IMR-90 (cell line): ENCODE measurements around the gene DCLRE1B. TPM values are rescaled to one million over a fixed set of nuclear protein-coding genes. Genes with fewer than 3 reads are reported as not detected.

Experiments
- ATAC-seq: fragments of 200-7000 bp; cut with Tn5 transposase; 2 replicates; pipeline ENCODE4 v1.9.1; 2020; ENCODE audit warnings: low read depth, mild to moderate bottlenecking, moderate library complexity
- BruUV-seq: library from RNA; stranded (reverse); fragments of 400-500 nt; replicated peaks from 2 replicates; lab custom pipeline; 2021; lab: Mats Ljungman, UMichigan
- CTCF ChIA-PET: fragments of 300-600 bp; formaldehyde crosslinking; extraction: SDS; loops from one replicate; lab custom pipeline; 2021; ENCODE audit warnings: antibody characterized with exemption; lab: Yijun Ruan, JAX
- POLR2A ChIA-PET: fragments of 300-600 bp; sonication (Branson Sonifier 250); formaldehyde crosslinking; loops from one replicate; lab custom pipeline; 2022; ENCODE audit warnings: antibody characterized with exemption; ENCODE audit not compliant: unreplicated experiment; lab: Charles Lee
- DNase-seq: peaks from one replicate; pipeline ENCODE4 v3.0.0; 2013
- H2AFZ ChIP-seq: replicated peaks from 2 replicates; pipeline ENCODE3; 2013; ENCODE audit warnings: low read length, mild to moderate bottlenecking; ENCODE audit not compliant: poor library complexity
- H2AK5ac ChIP-seq: 2 replicates; pipeline ENCODE4 v1.6.1; 2013; ENCODE audit warnings: low read depth, low read length, inconsistent platforms
- H2AK9ac ChIP-seq: replicated peaks from 2 replicates; pipeline ENCODE3; 2013; ENCODE audit warnings: mild to moderate bottlenecking, low read depth, low read length, moderate library complexity; ENCODE audit not compliant: poor library complexity
- H2BK120ac ChIP-seq: 2 replicates; pipeline ENCODE4 v1.6.1; 2013; ENCODE audit warnings: low read depth, low read length, inconsistent platforms
- H2BK15ac ChIP-seq: 3 replicates; pipeline ENCODE4 v1.6.1; 2013; ENCODE audit warnings: low read depth, low read length, inconsistent platforms
- H2BK20ac ChIP-seq: 2 replicates; pipeline ENCODE4 v1.6.1; 2013; ENCODE audit warnings: low read depth, mild to moderate bottlenecking, inconsistent platforms, low read length, moderate library complexity
- H2BK5ac ChIP-seq: 2 replicates; pipeline ENCODE4 v1.6.1; 2013; ENCODE audit warnings: mild to moderate bottlenecking, low read depth, low read length, inconsistent platforms; ENCODE audit not compliant: poor library complexity, severe bottlenecking
- H3K14ac ChIP-seq: replicated peaks from 2 replicates; pipeline ENCODE4 v1.6.1; 2013; ENCODE audit warnings: low read depth, low read length, inconsistent platforms
- H3K18ac ChIP-seq: 2 replicates; pipeline ENCODE4 v1.6.1; 2013; ENCODE audit warnings: low read depth, low read length, control low read depth
- H3K23ac ChIP-seq: 2 replicates; pipeline ENCODE4 v1.6.1; 2013; ENCODE audit warnings: low read depth, low read length, inconsistent platforms
- H3K27ac ChIP-seq: 2 replicates; pipeline ENCODE4 v1.5.1; 2013; ENCODE audit warnings: mild to moderate bottlenecking, control low read depth, low read length; ENCODE audit not compliant: insufficient read depth
- H3K27me3 ChIP-seq: 2 replicates; pipeline ENCODE4 v1.6.1; 2013; ENCODE audit warnings: low read length; ENCODE audit not compliant: control insufficient read depth, insufficient read depth
- H3K36me3 ChIP-seq: 2 replicates; pipeline ENCODE4 v1.6.1; 2013; ENCODE audit warnings: low read length, mixed read lengths; ENCODE audit not compliant: control insufficient read depth, insufficient read depth
- H3K4ac ChIP-seq: 2 replicates; pipeline ENCODE4 v1.6.1; 2013; ENCODE audit warnings: low read depth, low read length, inconsistent platforms
- H3K4me1 ChIP-seq: 2 replicates; pipeline ENCODE4 v1.6.1; 2013; ENCODE audit warnings: low read length, mixed read lengths; ENCODE audit not compliant: control insufficient read depth, insufficient read depth
- H3K4me2 ChIP-seq: 2 replicates; pipeline ENCODE4 v1.6.1; 2013; ENCODE audit warnings: low read depth, mild to moderate bottlenecking, control low read depth, low read length, moderate library complexity
- H3K4me3 ChIP-seq: 2 replicates; pipeline ENCODE4 v1.5.1; 2013; ENCODE audit warnings: low read depth, mild to moderate bottlenecking, control low read depth, low read length, moderate library complexity; ENCODE audit not compliant: insufficient read depth
- H3K56ac ChIP-seq: 2 replicates; pipeline ENCODE4 v1.6.1; 2013; ENCODE audit warnings: low read length, inconsistent platforms; ENCODE audit not compliant: insufficient read depth; ENCODE audit errors: extremely low read depth
- H3K79me1 ChIP-seq, 2 experiments: 2 replicates each; pipeline ENCODE4 v1.6.1; 2013; ENCODE audit warnings: low read length in 2 of 2, inconsistent platforms in 1 of 2, low read depth in 1 of 2
- H3K9ac ChIP-seq: 2 replicates; pipeline ENCODE4 v1.6.1; 2013; ENCODE audit warnings: low read depth, low read length, control low read depth
- H3K9me1 ChIP-seq: 2 replicates; pipeline ENCODE4 v1.6.1; 2013; ENCODE audit warnings: low read length, inconsistent platforms; ENCODE audit not compliant: insufficient read depth
- H3K9me3 ChIP-seq: 2 replicates; pipeline ENCODE4 v1.6.1; 2013; ENCODE audit warnings: low read length; ENCODE audit not compliant: control insufficient read depth, insufficient read depth
- H4K20me1 ChIP-seq: 2 replicates; pipeline ENCODE4 v1.6.1; 2013; ENCODE audit warnings: low read length, inconsistent platforms; ENCODE audit not compliant: insufficient read depth
- H4K5ac ChIP-seq: 2 replicates; pipeline ENCODE4 v1.6.1; 2013; ENCODE audit warnings: mild to moderate bottlenecking, low read depth, low read length, control low read depth
- H4K8ac ChIP-seq, 2 experiments: 2 replicates each; pipeline ENCODE4 v1.6.1; 2013; ENCODE audit warnings: low read depth in 2 of 2, low read length in 2 of 2, control low read depth in 1 of 2, inconsistent platforms in 1 of 2
- H4K91ac ChIP-seq: 2 replicates; pipeline ENCODE4 v1.6.1; 2013; ENCODE audit warnings: low read depth, low read length, inconsistent platforms; ENCODE audit not compliant: insufficient read depth
- BHLHE40 ChIP-seq: fragments of 150-350 bp; IDR thresholded peaks from 2 replicates; pipeline ENCODE4 v1.6.1; 2016; ENCODE audit warnings: mild to moderate bottlenecking, low read depth, low read length
- CEBPB ChIP-seq: IDR thresholded peaks from 2 replicates; pipeline ENCODE4 v1.6.1; 2012; ENCODE audit warnings: low read depth, low read length, improper control_type of control experiment
- CHD1 ChIP-seq: IDR thresholded peaks from 2 replicates; pipeline ENCODE4 v1.6.1; 2012; ENCODE audit warnings: low read depth, low read length, improper control_type of control experiment
- CTCF ChIP-seq: conservative IDR thresholded peaks from 2 replicates; pipeline ENCODE4 v1.5.1; 2012; ENCODE audit warnings: mild to moderate bottlenecking, low read depth, low read length, improper control_type of control experiment
- ELK1 ChIP-seq: fragments of 150-350 bp; IDR thresholded peaks from 2 replicates; pipeline ENCODE4 v1.6.1; 2016; ENCODE audit warnings: low read depth, mild to moderate bottlenecking, low read length, moderate library complexity, borderline replicate concordance
- FOS ChIP-seq: fragments of 150-350 bp; IDR thresholded peaks from 2 replicates; pipeline ENCODE4 v1.6.1; 2016; ENCODE audit warnings: low read depth, low read length
- MAFK ChIP-seq: IDR thresholded peaks from 2 replicates; pipeline ENCODE4 v1.6.1; 2012; ENCODE audit warnings: low read depth, low read length, improper control_type of control experiment
- MAZ ChIP-seq: IDR thresholded peaks from 2 replicates; pipeline ENCODE4 v1.6.1; 2012; ENCODE audit warnings: low read depth, mild to moderate bottlenecking, low read length, improper control_type of control experiment, moderate library complexity, borderline replicate concordance
- MXI1 ChIP-seq: IDR thresholded peaks from 2 replicates; pipeline ENCODE4 v1.6.1; 2012; ENCODE audit warnings: low read depth, mild to moderate bottlenecking, low read length, moderate library complexity, borderline replicate concordance
- NFE2L2 ChIP-seq: fragments of 150-350 bp; IDR thresholded peaks from 2 replicates; pipeline ENCODE4 v1.6.1; 2016; ENCODE audit warnings: low read depth, mild to moderate bottlenecking, low read length
- POLR2A ChIP-seq: IDR thresholded peaks from 2 replicates; pipeline ENCODE4 v1.6.1; 2012; ENCODE audit warnings: mild to moderate bottlenecking, low read depth, low read length
- RAD21 ChIP-seq: IDR thresholded peaks from 2 replicates; pipeline ENCODE4 v1.6.1; 2012; ENCODE audit warnings: low read length, improper control_type of control experiment
- RCOR1 ChIP-seq: IDR thresholded peaks from 2 replicates; pipeline ENCODE4 v1.6.1; 2012; ENCODE audit warnings: mild to moderate bottlenecking, low read length, improper control_type of control experiment; ENCODE audit not compliant: insufficient replicate concordance
- RFX5 ChIP-seq: IDR thresholded peaks from 2 replicates; pipeline ENCODE4 v1.8.0; 2012; ENCODE audit warnings: low read depth, mild to moderate bottlenecking, low read length, moderate library complexity
- SMC3 ChIP-seq: fragments of 150-350 bp; IDR thresholded peaks from 2 replicates; pipeline ENCODE4 v1.6.1; 2016; ENCODE audit warnings: low read depth, mild to moderate bottlenecking, antibody characterized with exemption, low read length, moderate library complexity
- USF2 ChIP-seq: fragments of 150-350 bp; IDR thresholded peaks from 2 replicates; pipeline ENCODE4 v1.6.1; 2017; ENCODE audit warnings: mild to moderate bottlenecking, antibody characterized with exemption, low read length, low read depth
- WGBS, 2 experiments: methylation state at CpG; one replicate each; pipeline versions ENCODE4 v1.1.5 to v1.1.7; 2013; ENCODE audit warnings: missing lambda C conversion rate in 2 of 2; ENCODE audit not compliant: insufficient read length in 1 of 2; ENCODE audit errors: extremely low coverage in 2 of 2; 5-methylcytosine and 5-hydroxymethylcytosine counted together
- dilution Hi-C: fragments of 300-500 bp; cut with HindIII; formaldehyde crosslinking; loops from one replicate; pipeline ENCODE4 v1.14.3; 2018; ENCODE audit warnings: low sequenced_read_pairs; ENCODE audit not compliant: unreplicated experiment
- in situ Hi-C: fragments of 300-500 bp; cut with MboI; formaldehyde crosslinking; loops from 3 replicates; pipeline ENCODE4 v1.14.3; 2019; ENCODE audit warnings: low sequenced_read_pairs, inconsistent platforms, mixed read lengths
- intact Hi-C: fragments of 100-400 bp; cut with micrococcal nuclease; formaldehyde crosslinking; loops from 2 replicates; pipeline ENCODE4 v1.10.0; 2022
- polyA plus RNA-seq, 3 experiments: library from polyadenylated mRNA; depleted of rRNA; stranded (reverse); fragments of >200 nt; gene quantifications; 2 replicates each; pipeline ENCODE4 v1.2.3, GENCODE V29; 2012; ENCODE audit warnings: low replicate concordance in 1 of 3
- total RNA-seq: library from RNA; depleted of rRNA; stranded (reverse); fragments of >200 nt; gene quantifications from 2 replicates; pipeline ENCODE4 v1.2.3, GENCODE V29; 2012

The DCLRE1B gene
- total and polyA plus RNA-seq, 2 of the 4 experiments (the other 2 are of a cell fraction) = 4.9 to 6.1 TPM

GRCh38 chr1:113855630-113856400 is 49.3 kb upstream of the DCLRE1B start:
- WGBS, 2 experiments = no CpG with 5 or more reads among the region's 4 CpGs
- no peaks in the 10 kb centered on the region for H3K9me3 ChIP-seq
- no peaks in the 10 kb centered on the region for H3K36me3 ChIP-seq
- H4K20me1 ChIP-seq = no peaks in the 10 kb centered on the region
- ChIA-PET POLR2A (no interaction called here), CTCF (no interaction called here)
- H3K27me3 ChIP-seq = no peaks in the 10 kb centered on the region
- no peak overlapping the region for H3K18ac ChIP-seq
- no peak overlapping the region for H3K56ac ChIP-seq
- no peak overlapping the region for H4K91ac ChIP-seq
- TF ChIP-seq MXI1 = no peak
- TF ChIP-seq FOS = no peak
- TF ChIP-seq RFX5 = no peak
- no peak for TF ChIP-seq ELK1
- TF ChIP-seq MAFK = no peak
- TF ChIP-seq USF2 = no peak
- TF ChIP-seq POLR2A = no peak
- no peak for TF ChIP-seq RAD21
- TF ChIP-seq CHD1 = no peak
- no peak for TF ChIP-seq BHLHE40
- no peak for TF ChIP-seq SMC3
- no peak for TF ChIP-seq RCOR1
- TF ChIP-seq MAZ = no peak
- no peak for TF ChIP-seq CTCF
- no peak for TF ChIP-seq NFE2L2
- TF ChIP-seq CEBPB = no peak
- BruUV-seq = no TSS peak
- no peak overlapping the region for H2BK5ac ChIP-seq
- no peaks in the 10 kb centered on the region for H3K79me1 ChIP-seq
- H4K8ac ChIP-seq = no peak overlapping the region
- dilution Hi-C loops = no loop called here
- H2AK9ac ChIP-seq = no peak overlapping the region
- H3K4ac ChIP-seq = no peak overlapping the region
- intact Hi-C loops = no loop called here
- H3K23ac ChIP-seq = no peak overlapping the region
- peaks cover 7% of the 10 kb centered on the region for H3K4me1 ChIP-seq
- H2BK120ac ChIP-seq = no peak overlapping the region
- H2AK5ac ChIP-seq = no peak overlapping the region
- no peaks in the 10 kb centered on the region for H3K9me1 ChIP-seq
- H2BK15ac ChIP-seq = no peak overlapping the region
- H2BK20ac ChIP-seq = no peak overlapping the region
- H3K4me3 ChIP-seq = no peak overlapping the region
- no peak overlapping the region for H3K9ac ChIP-seq
- H2AFZ ChIP-seq = no peak overlapping the region
- no peak overlapping the region for H3K4me2 ChIP-seq
- peak; percentile 11; the same call in 1 of the 2 replicates for ATAC-seq
- no peak for DNase-seq
- in situ Hi-C loops = loop anchor here (25.0 kb wide), 1 partner anchor 431 kb away; no protein-coding TSS in a partner anchor
- H4K5ac ChIP-seq = no peak overlapping the region
- H3K27ac ChIP-seq = no peak overlapping the region
- H3K14ac ChIP-seq = no peak overlapping the region
